Panc1 (cell line): Measurements from ENCODE around the gene TMEM123. TPM values are rescaled to one million over a fixed set of nuclear protein-coding genes. Genes with fewer than 3 reads are reported as not detected.

ENCODE experiments used
- ATAC-seq: fragments of 200-7000 bp; cut with Tn5 transposase; 2 replicates; pipeline ENCODE4 v1.9.1; 2020; ENCODE audit warnings: mild to moderate bottlenecking, moderate library complexity
- BruUV-seq: library from RNA; stranded (reverse); fragments of 400-500 nt; replicated peaks from 2 replicates; lab custom pipeline; 2021; lab: Mats Ljungman, UMichigan
- CTCF ChIA-PET: fragments of 300-600 bp; sonication (Branson Sonifier 250); formaldehyde crosslinking; loops from one replicate; lab custom pipeline; 2022; ENCODE audit warnings: antibody characterized with exemption; lab: Charles Lee
- POLR2A ChIA-PET: fragments of 300-600 bp; sonication (Branson Sonifier 250); formaldehyde crosslinking; loops from one replicate; lab custom pipeline; 2022; ENCODE audit warnings: antibody characterized with exemption; lab: Charles Lee
- DNase-seq: peaks from one replicate; pipeline ENCODE4 v3.0.0-alpha.2; 2010; ENCODE audit warnings: low read depth, low spot score
- H3K27ac ChIP-seq: 2 replicates; pipeline ENCODE4 v1.5.1; 2011; ENCODE audit warnings: mild to moderate bottlenecking, low read length, inconsistent platforms
- H3K27me3 ChIP-seq: fragments of 200-500 bp; sonication (Bioruptor generic); 2 replicates; pipeline ENCODE4 v1.6.0; 2014; ENCODE audit warnings: low read length, inconsistent platforms; ENCODE audit not compliant: control insufficient read depth, insufficient read depth
- H3K36me3 ChIP-seq: fragments of 200-500 bp; sonication (Bioruptor generic); 2 replicates; pipeline ENCODE4 v1.5.1; 2014; ENCODE audit warnings: inconsistent platforms, mild to moderate bottlenecking, low read length, moderate library complexity; ENCODE audit not compliant: control insufficient read depth, insufficient read depth
- H3K4me1 ChIP-seq: 2 replicates; pipeline ENCODE4 v1.5.1; 2011; ENCODE audit warnings: inconsistent platforms, mild to moderate bottlenecking, low read length, moderate library complexity; ENCODE audit not compliant: control insufficient read depth, insufficient read depth
- H3K4me3 ChIP-seq, 2 experiments: 2 replicates each; pipeline ENCODE4 v1.5.1; 2011 to 2012; ENCODE audit warnings: low read depth in 2 of 2, low read length in 2 of 2, mild to moderate bottlenecking in 2 of 2, inconsistent platforms in 1 of 2, moderate library complexity in 1 of 2
- H3K9me3 ChIP-seq: fragments of 200-500 bp; sonication (Bioruptor generic); 2 replicates; pipeline ENCODE4 v1.5.1; 2014; ENCODE audit warnings: low read depth, mild to moderate bottlenecking, inconsistent platforms, low read length, moderate library complexity; ENCODE audit not compliant: control insufficient read depth, insufficient read depth
- CTCF ChIP-seq: fragments of 450-650 bp; IDR thresholded peaks from 2 replicates; pipeline ENCODE4 v1.5.1; 2017; ENCODE audit warnings: mild to moderate bottlenecking
- POLR2AphosphoS5 ChIP-seq: IDR thresholded peaks from 2 replicates; pipeline ENCODE4 v1.6.1; 2012; ENCODE audit warnings: mild to moderate bottlenecking, low read depth, low read length, moderate library complexity
- SIN3A ChIP-seq: IDR thresholded peaks from 2 replicates; pipeline ENCODE4 v1.6.1; 2012; ENCODE audit warnings: low read depth, mild to moderate bottlenecking, low read length, moderate library complexity, borderline replicate concordance; ENCODE audit not compliant: insufficient read depth
- TCF7L2 ChIP-seq: IDR thresholded peaks from 2 replicates; pipeline ENCODE4 v1.6.1; 2011; ENCODE audit warnings: mild to moderate bottlenecking, low read depth, low read length, inconsistent platforms
- in situ Hi-C: cut with HindIII; loops from 2 replicates; pipeline ENCODE4 v1.10.0; 2016; ENCODE audit warnings: low sequenced_read_pairs, low pct_unique_long_range_greater_than_20kb
- intact Hi-C: fragments of 100-400 bp; cut with micrococcal nuclease; formaldehyde crosslinking; loops from one replicate; pipeline ENCODE4 v1.10.0; 2022; ENCODE audit not compliant: unreplicated experiment
- total RNA-seq: library from RNA; stranded (reverse); gene quantifications from one replicate; pipeline ENCODE4 v1.2.1, GENCODE V29; 2021; ENCODE audit not compliant: unreplicated experiment
- TF ChIP-seq, protein P1 (sequence below), 2 experiments: IDR thresholded peaks; 2 replicates each; pipeline ENCODE4 v1.6.1; 2011 to 2012; ENCODE audit warnings: low read depth in 2 of 2, control low read depth in 1 of 2, low read length in 1 of 2, mild to moderate bottlenecking in 1 of 2, moderate library complexity in 1 of 2; ENCODE audit not compliant: insufficient read depth in 1 of 2

Gene TMEM123
- total RNA-seq, 1 experiment from 2014 or later = 383 TPM

GRCh38 chr11:102487214-102487613 is 34.6 kb upstream of the TMEM123 start:
- H3K27me3 ChIP-seq = no peaks in the 10 kb centered on the region
- no peak overlapping the region for H3K27ac ChIP-seq
- intact Hi-C loops = no loop called here

GRCh38 chr11:102486584-102486983 is 34.0 kb upstream of the TMEM123 start:
- in situ Hi-C loops = no loop called here
- ATAC-seq = no peak
- no peak overlapping the region for H3K4me3 ChIP-seq

More at GRCh38 chr11:102487214-102487613, 34.6 kb upstream of the TMEM123 start:
- no peak overlapping the region for H3K4me3 ChIP-seq
- ChIA-PET CTCF (no interaction called here), POLR2A (no interaction called here)
- 0 out of 2 replicates have a peak, but pooled peaks cover 3% of the 10 kb centered on the region for H3K4me1 ChIP-seq
- no TSS peak for BruUV-seq
- TF ChIP-seq CTCF = no peak
- TF ChIP-seq SIN3A = no peak
- TF ChIP-seq, protein P1, sequence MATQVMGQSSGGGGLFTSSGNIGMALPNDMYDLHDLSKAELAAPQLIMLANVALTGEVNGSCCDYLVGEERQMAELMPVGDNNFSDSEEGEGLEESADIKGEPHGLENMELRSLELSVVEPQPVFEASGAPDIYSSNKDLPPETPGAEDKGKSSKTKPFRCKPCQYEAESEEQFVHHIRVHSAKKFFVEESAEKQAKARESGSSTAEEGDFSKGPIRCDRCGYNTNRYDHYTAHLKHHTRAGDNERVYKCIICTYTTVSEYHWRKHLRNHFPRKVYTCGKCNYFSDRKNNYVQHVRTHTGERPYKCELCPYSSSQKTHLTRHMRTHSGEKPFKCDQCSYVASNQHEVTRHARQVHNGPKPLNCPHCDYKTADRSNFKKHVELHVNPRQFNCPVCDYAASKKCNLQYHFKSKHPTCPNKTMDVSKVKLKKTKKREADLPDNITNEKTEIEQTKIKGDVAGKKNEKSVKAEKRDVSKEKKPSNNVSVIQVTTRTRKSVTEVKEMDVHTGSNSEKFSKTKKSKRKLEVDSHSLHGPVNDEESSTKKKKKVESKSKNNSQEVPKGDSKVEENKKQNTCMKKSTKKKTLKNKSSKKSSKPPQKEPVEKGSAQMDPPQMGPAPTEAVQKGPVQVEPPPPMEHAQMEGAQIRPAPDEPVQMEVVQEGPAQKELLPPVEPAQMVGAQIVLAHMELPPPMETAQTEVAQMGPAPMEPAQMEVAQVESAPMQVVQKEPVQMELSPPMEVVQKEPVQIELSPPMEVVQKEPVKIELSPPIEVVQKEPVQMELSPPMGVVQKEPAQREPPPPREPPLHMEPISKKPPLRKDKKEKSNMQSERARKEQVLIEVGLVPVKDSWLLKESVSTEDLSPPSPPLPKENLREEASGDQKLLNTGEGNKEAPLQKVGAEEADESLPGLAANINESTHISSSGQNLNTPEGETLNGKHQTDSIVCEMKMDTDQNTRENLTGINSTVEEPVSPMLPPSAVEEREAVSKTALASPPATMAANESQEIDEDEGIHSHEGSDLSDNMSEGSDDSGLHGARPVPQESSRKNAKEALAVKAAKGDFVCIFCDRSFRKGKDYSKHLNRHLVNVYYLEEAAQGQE (IDR thresholded peaks at IDR 0.05; ENCODE audit: insufficient read depth in 1 of 2, low read depth in 2 of 2, low read length in 1 of 2) = no peak
- TF ChIP-seq POLR2AphosphoS5 = no peak
- TF ChIP-seq TCF7L2 = no peak
- no peak for DNase-seq
- no peaks in the 10 kb centered on the region for H3K36me3 ChIP-seq
- in situ Hi-C loops = no loop called here
- H3K9me3 ChIP-seq = no peaks in the 10 kb centered on the region
- ATAC-seq = no peak

More at GRCh38 chr11:102486584-102486983, 34.0 kb upstream of the TMEM123 start:
- ChIA-PET POLR2A (no interaction called here), CTCF (no interaction called here)
- Histone ChIP-seq H3K27ac (no peak overlapping the region), H3K27me3 (no peaks in the 10 kb centered on the region), H3K36me3 (no peaks in the 10 kb centered on the region), H3K4me1 (0 out of 2 replicates have a peak, but pooled peaks cover 3% of the 10 kb centered on the region), H3K9me3 (no peaks in the 10 kb centered on the region)
- DNase-seq = no peak
- TF ChIP-seq POLR2AphosphoS5 = no peak
- TF ChIP-seq TCF7L2 = no peak
- 0 out of 2 replicates have a peak, but pooled peaks have one; percentile 5 for TF ChIP-seq CTCF
- no TSS peak for BruUV-seq
- intact Hi-C loops = no loop called here
